Left ventricle myocardium inferior (tissue), 1 donor: ENCODE results near the gene RABEP1. TPM values are rescaled to one million over a fixed set of nuclear protein-coding genes. Genes with fewer than 3 reads are reported as not detected.

Experiments
- DNase-seq: peaks from one replicate; pipeline ENCODE4 v3.0.0-alpha.2; 2020
- H3K27ac ChIP-seq: fragments of 200-600 bp; replicated peaks from 2 replicates; pipeline ENCODE4 v1.8.0; 2021
- H3K27me3 ChIP-seq: fragments of 200-600 bp; 2 replicates; pipeline ENCODE4 v1.8.0; 2021; ENCODE audit warnings: low read depth
- H3K36me3 ChIP-seq: fragments of 200-600 bp; 2 replicates; pipeline ENCODE4 v1.8.0; 2021
- H3K4me1 ChIP-seq: fragments of 200-600 bp; 2 replicates; pipeline ENCODE4 v1.8.0; 2021
- H3K4me3 ChIP-seq: fragments of 200-600 bp; 2 replicates; pipeline ENCODE4 v1.8.0; 2021; ENCODE audit warnings: mild to moderate bottlenecking, moderate library complexity
- H3K9me3 ChIP-seq: fragments of 200-600 bp; replicated peaks from 2 replicates; pipeline ENCODE4 v1.8.0; 2021
- CTCF ChIP-seq: fragments of 200-600 bp; IDR thresholded peaks from 2 replicates; pipeline ENCODE4 v1.8.0; 2021; ENCODE audit warnings: antibody characterized with exemption, mild to moderate bottlenecking, borderline replicate concordance
- intact Hi-C: fragments of 100-400 bp; cut with micrococcal nuclease; formaldehyde crosslinking; loops from one replicate; pipeline ENCODE4 v1.11.0; 2022
- total RNA-seq: library from RNA; stranded (reverse); fragmentation: NEBNext Ultra II Directional; extraction: Animal tissue kit (Norgen Biotek cat#: 25700); gene quantifications from one replicate; pipeline ENCODE4 v1.2.1, GENCODE V29; 2021
- donor health status: DM: no; HTN: yes; CAD: no; lungs with severe emphysema.

Gene RABEP1
- total RNA-seq, 1 donor from 2014 or later, result 60.6 TPM

DNA sequence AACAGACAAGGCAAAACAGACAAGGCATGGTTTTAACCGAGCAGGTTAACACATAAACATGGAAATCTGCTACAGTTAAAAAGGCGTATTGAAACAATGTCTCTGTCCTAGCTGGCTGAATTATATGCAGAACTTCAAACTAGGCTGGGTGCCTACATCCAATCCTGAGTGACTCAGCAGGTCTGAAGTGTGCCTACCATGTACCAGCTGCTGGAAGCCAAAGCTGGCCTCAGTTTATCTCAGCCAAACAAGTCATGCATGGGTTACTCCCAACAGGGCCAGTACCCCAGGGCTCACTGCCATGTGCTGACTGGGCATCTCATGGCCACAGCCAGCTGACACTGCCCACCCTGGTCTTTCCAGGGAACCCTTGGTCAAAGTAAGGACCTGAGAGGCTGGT lies 152.9 kb downstream of the RABEP1 start:
- DNase-seq, result no peak
- no peaks in the 10 kb centered on the region for H3K9me3 ChIP-seq
- H3K4me3 ChIP-seq, result no peak overlapping the region
- intact Hi-C loops, result no loop called here
- no peaks in the 10 kb centered on the region for H3K27me3 ChIP-seq
- peaks cover 75% of the 10 kb centered on the region for H3K36me3 ChIP-seq
- H3K27ac ChIP-seq, result peak overlapping the region; percentile 6
- peaks cover 50% of the 10 kb centered on the region for H3K4me1 ChIP-seq
- TF ChIP-seq CTCF, result no peak

Other genes with a start within 250 kb of the RABEP1 start
- gene SLC52A1, start 246.9 kb upstream of the RABEP1 start, total RNA-seq, result not detected
- gene ZFP3, start 203.8 kb upstream of the RABEP1 start, total RNA-seq, result 11.0 TPM
- gene ZNF232, start 170.4 kb upstream of the RABEP1 start, total RNA-seq, result 4.1 TPM
- gene USP6, start 166.3 kb upstream of the RABEP1 start, total RNA-seq, result 0.05 TPM
- 7.7 TPM for gene ZNF594, start 90.4 kb upstream of the RABEP1 start, total RNA-seq
- 0.74 TPM for gene SCIMP, start 47.4 kb upstream of the RABEP1 start, total RNA-seq
- 37.3 TPM for gene NUP88, start 137.4 kb downstream of the RABEP1 start, total RNA-seq
- gene RPAIN, start 137.9 kb downstream of the RABEP1 start, total RNA-seq, result 28.4 TPM
- 124 TPM for gene C1QBP, start 156.9 kb downstream of the RABEP1 start, total RNA-seq
- 4.5 TPM for gene DHX33, start 186.7 kb downstream of the RABEP1 start, total RNA-seq
- 32.5 TPM for gene DERL2, start 203.9 kb downstream of the RABEP1 start, total RNA-seq
- 10.1 TPM for gene MIS12, start 204.3 kb downstream of the RABEP1 start, total RNA-seq